NB4 (cell line): ENCODE results near the gene CABP4.
"Not testable (repeated sequence)": the region's sequence is repeated elsewhere in the genome, so short reads cannot be mapped to it uniquely, and the experiment has no call there.

Source experiments
- DNase-seq: peaks from one replicate; pipeline ENCODE4 v3.0.0; 2010; ENCODE audit warnings: low read depth
- H3K4me3 ChIP-seq: one replicate; pipeline ENCODE4 v1.5.1; 2011; ENCODE audit warnings: mild to moderate bottlenecking, low read depth, low read length, moderate library complexity
- MYC ChIP-seq: IDR thresholded peaks from 2 replicates; pipeline ENCODE4 v1.6.1; 2011; ENCODE audit warnings: low read depth, low read length
- POLR2A ChIP-seq: IDR thresholded peaks from 2 replicates; pipeline ENCODE4 v1.6.1; 2011; ENCODE audit warnings: mild to moderate bottlenecking; ENCODE audit not compliant: insufficient read length; ENCODE audit errors: extremely low read depth
- TF ChIP-seq, protein P1 (sequence below): IDR thresholded peaks from one replicate; pipeline ENCODE4 v1.5.1; 2012; ENCODE audit warnings: low read depth, low read length
- TF ChIP-seq, protein P2 (sequence below): IDR thresholded peaks from 2 replicates; pipeline ENCODE4 v1.6.1; 2011; ENCODE audit warnings: low read depth, low read length

The CABP4 gene

DNA sequence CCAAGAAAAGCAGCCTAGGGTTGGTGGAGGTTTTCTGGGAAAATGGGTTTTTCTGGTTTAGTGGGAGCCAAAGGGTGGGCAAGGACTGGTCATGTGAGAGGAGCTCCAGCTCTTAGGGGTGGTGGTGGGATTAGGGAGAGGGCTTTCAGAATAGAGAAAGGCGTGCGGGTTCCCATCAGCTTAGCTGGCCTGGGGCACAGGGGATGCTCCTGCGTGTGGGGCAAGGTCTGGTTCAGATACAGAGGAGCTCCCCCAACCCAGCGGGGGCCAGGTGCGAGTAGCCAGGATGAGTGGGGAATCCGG is 13.3 kb downstream of the CABP4 start:
- TF ChIP-seq, protein P1, sequence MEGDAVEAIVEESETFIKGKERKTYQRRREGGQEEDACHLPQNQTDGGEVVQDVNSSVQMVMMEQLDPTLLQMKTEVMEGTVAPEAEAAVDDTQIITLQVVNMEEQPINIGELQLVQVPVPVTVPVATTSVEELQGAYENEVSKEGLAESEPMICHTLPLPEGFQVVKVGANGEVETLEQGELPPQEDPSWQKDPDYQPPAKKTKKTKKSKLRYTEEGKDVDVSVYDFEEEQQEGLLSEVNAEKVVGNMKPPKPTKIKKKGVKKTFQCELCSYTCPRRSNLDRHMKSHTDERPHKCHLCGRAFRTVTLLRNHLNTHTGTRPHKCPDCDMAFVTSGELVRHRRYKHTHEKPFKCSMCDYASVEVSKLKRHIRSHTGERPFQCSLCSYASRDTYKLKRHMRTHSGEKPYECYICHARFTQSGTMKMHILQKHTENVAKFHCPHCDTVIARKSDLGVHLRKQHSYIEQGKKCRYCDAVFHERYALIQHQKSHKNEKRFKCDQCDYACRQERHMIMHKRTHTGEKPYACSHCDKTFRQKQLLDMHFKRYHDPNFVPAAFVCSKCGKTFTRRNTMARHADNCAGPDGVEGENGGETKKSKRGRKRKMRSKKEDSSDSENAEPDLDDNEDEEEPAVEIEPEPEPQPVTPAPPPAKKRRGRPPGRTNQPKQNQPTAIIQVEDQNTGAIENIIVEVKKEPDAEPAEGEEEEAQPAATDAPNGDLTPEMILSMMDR, result no peak
- TF ChIP-seq MYC (no peak), POLR2A (no peak)
- TF ChIP-seq, protein P2, sequence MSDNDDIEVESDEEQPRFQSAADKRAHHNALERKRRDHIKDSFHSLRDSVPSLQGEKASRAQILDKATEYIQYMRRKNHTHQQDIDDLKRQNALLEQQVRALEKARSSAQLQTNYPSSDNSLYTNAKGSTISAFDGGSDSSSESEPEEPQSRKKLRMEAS, result no peak
- no peak for DNase-seq
- H3K4me3 ChIP-seq, result peak overlapping the region; percentile 50

DNA sequence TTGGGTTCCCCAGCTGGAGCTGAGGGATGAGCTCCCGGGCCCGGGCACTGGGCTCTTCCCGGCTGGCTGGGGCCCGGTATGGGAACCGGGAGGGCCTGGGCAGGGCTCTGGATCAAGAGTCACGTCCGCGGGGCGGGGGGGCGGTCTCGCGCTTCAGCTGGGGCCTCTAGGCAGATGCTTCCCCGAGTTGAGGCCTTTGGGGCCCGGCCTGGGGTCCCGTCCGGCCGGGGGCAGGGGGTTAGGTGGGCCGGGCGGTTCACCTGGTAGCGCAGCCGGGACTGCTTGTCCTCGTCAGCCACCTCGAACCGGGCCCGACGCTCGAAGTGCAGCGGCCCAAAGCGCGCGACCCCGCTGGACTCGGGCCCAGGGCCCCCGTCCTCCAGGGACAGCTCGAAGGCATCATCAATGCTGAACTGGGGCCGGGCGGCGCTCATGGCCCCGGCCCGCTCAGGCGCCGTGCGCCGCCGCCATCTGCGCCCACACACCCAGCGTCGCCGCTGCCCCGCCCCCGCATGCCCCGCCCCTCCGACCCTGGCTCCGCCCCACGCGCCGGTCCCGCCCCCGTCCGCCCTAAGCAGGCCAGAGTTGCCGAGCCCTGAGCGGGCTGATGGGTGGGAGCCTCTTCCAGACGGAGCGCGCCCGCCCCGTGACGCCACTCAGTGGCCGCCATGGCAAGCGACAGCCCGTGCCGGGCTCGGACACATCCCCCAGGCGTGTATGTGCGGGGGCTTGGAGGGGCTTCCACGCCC is 13.8 kb downstream of the CABP4 start, which contains the start of gene TMEM134:
Gene TMEM134, minus strand, starts transcription at position 493 of the 749 bp plus-strand sequence. Its CDS starts 59 bp downstream, at position 434.
- peak; percentile 95 for DNase-seq
- H3K4me3 ChIP-seq, result peak within 1 kb of the TSS; percentile 55
- TF ChIP-seq, protein P2, result peak; percentile 57; the same call in 1 of the 2 replicates
- TF ChIP-seq POLR2A, result peak; percentile 93
- TF ChIP-seq, protein P1, result peak; percentile 57
- TF ChIP-seq MYC, result peak; percentile 78; the same call in 1 of the 2 replicates

DNA sequence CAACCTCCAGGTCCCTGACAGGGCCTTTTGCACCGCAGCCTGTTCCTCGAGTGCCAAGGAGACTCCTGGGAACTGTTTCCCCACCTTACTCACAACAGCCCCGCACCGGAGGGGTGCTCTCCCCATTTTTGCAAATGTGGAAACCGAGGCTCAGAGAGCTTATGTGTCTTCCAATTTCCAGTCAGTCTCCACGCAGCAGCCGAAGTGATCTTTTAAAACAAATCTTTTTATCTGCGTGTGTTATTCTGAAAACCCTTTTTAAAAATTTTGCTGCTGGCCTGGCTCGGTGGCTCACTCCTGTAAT is 14.3 kb downstream of the CABP4 start:
- no peak for TF ChIP-seq POLR2A
- TF ChIP-seq, protein P1, result no peak
- DNase-seq, result no peak
- H3K4me3 ChIP-seq, result peak overlapping the region; percentile 55

DNA sequence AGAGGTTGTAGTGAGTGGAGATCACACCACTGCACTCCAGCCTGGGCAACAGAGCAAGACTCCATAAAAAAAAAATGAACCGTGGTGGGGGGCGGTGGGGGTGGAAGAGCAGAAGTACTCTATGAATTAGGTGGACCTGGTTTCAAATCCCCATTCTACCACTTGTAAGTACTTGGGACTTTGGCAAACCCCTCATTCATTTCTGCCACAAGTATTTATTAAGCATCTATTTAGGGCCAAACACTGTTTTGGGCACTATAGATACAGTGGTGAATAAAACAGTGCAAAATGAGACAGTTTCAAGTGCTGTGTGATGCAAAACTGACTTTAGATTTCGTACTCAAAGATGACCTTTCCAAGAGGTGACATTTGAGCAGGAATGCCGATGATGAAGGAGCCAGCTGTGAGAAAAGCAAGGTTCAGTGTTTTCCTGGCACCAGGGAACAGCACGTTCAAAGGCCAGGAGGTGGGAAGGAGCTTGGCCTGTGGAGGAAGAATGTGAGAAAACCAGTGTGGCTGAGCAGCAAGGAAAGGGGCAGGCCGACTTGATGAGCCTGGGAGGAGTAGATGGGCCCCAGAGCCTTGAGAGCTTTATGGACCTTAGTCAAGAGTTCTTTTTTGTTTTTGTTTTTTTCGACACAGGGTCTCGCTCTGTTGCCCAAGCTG is 15.3 kb downstream of the CABP4 start:
- no peak overlapping the region for H3K4me3 ChIP-seq
- TF ChIP-seq, protein P1, result no peak
- TF ChIP-seq, protein P2, result no peak
- TF ChIP-seq MYC (no peak), POLR2A (no peak)
- no peak for DNase-seq

DNA sequence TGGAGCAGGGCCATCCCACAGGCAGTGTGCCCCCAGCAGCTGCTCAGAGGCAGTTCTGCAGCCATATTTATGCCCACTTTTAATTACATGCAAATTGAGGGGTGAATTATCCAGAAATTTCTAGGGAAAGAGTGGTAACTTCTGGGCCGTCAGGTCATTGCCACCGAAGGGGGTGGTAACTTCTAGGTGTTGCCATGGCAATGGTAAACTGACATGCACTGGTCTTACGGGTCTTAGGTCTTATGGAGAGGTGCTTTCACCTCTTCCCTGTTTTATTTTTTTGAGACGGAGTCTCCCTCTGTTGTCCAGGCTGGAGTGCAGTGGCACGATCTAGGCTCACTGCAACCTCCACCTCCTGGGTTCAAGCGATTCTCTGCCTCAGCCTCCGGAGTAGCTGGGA is 17.7 kb downstream of the CABP4 start:
- TF ChIP-seq, protein P1, result no peak
- no peak for TF ChIP-seq MYC
- no peak for TF ChIP-seq POLR2A
- TF ChIP-seq, protein P2, result no peak
- H3K4me3 ChIP-seq, result no peak overlapping the region
- DNase-seq, result no peak

DNA sequence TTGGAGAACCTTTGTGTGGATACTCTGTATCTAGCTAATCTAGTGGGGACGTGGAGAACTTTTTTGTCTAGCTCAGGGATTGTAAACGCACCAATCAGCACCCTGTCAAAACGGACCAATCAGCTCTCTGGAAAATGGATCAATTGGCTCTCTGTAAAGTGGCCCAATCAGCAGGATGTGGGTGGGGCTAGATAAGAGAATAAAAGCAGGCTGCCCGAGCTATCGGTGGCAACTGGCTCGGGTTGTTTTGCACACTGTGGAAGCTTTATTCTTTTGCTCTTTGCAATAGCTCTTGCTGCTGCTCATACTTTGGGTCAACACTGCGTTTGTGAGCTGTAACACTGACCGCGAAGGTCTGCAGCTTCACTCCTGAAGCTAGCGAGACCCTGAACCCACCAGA is 21.5 kb downstream of the CABP4 start:
- H3K4me3 ChIP-seq, DNase-seq: not testable (repeated sequence)

DNA sequence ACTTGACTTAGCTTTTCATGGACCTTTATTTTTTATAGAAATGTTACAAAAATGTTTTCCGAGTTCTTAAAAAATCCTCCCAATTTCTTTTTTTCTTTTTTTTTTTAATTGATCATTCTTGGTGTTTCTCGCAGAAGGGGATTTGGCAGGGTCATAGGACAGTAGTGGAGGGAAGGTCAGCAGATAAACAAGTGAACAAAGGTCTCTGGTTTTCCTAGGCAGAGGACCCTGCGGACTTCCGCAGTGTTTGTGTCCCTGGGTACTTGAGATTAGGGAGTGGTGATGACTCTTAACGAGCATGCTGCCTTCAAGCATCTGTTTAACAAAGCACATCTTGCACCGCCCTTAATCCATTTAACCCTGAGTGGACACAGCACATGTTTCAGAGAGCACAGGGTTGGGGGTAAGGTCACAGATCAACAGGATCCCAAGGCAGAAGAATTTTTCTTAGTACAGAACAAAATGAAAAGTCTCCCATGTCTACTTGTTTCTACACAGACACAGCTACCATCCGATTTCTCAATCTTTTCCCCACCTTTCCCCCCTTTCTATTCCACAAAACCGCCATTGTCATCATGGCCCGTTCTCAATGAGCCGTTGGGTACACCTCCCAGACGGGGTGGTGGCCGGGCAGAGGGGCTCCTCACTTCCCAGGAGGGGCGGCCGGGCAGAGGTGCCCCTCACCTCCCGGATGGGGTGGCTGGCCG is 22.3 kb downstream of the CABP4 start:
- not testable (repeated sequence) for H3K4me3 ChIP-seq

More for the DNA sequence above, 22.3 kb downstream of the CABP4 start:
- not testable (repeated sequence) for DNase-seq
